H1 (cell line): ENCODE results near the gene CMTM2. TPM values are rescaled to one million over a fixed set of nuclear protein-coding genes. Genes with fewer than 3 reads are reported as not detected.

Experiments used
- CTBP2 ChIP-seq: IDR thresholded peaks from 2 replicates; pipeline ENCODE4 v1.7.0; 2011; ENCODE audit warnings: borderline replicate concordance, mild to moderate bottlenecking, moderate library complexity, mixed read lengths, low read length; ENCODE audit not compliant: insufficient read depth, insufficient read length
- polyA plus RNA-seq, 7 experiments: library from polyadenylated mRNA; depleted of rRNA in 3 of 7; stranded (reverse) in 5 of 7; unstranded in 2 of 7; fragments of >200 nt in 5 of 7; fragments of 200-250 nt in 2 of 7; gene quantifications; 1 replicate in 5 of 7; 2 replicates in 1 of 7; 4 replicates in 1 of 7; pipeline versions ENCODE4 v1.2.1 to v1.2.3, GENCODE V29; 2011 to 2013; ENCODE audit warnings: missing spikeins in 2 of 7, mixed read lengths in 2 of 7
- total RNA-seq: library from RNA; stranded (reverse); fragmentation: NEBNext Ultra II Directional; extraction: Animal tissue kit (Norgen Biotek cat#: 25700); gene quantifications from 2 replicates; pipeline ENCODE4 v1.2.1, GENCODE V29; 2021

Gene CMTM2
- total and polyA plus RNA-seq, 2 of the 8 experiments (the other 6 are each of a cell fraction or from before 2014, with no cell fraction given) = not detected

- TF ChIP-seq CTBP2 = no peak
- TF ChIP-seq, all 59 proteins: peak for 0
Measured at GRCh38 chr16:66598111-66598510, 18.8 kb downstream of the CMTM2 start (continued).
